Amniotic epithelial cell (primary cell): ENCODE results near the gene DENND2D.
A peak's percentile ranks its signal among the peaks of the same experiment; 100 is the strongest.

Source experiments
- DNase-seq: peaks from one replicate; pipeline ENCODE4 v3.0.0-alpha.2; 2010; ENCODE audit warnings: low read depth

DENND2D gene, protein sequence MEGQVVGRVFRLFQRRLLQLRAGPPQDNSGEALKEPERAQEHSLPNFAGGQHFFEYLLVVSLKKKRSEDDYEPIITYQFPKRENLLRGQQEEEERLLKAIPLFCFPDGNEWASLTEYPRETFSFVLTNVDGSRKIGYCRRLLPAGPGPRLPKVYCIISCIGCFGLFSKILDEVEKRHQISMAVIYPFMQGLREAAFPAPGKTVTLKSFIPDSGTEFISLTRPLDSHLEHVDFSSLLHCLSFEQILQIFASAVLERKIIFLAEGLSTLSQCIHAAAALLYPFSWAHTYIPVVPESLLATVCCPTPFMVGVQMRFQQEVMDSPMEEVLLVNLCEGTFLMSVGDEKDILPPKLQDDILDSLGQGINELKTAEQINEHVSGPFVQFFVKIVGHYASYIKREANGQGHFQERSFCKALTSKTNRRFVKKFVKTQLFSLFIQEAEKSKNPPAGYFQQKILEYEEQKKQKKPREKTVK

DNA sequence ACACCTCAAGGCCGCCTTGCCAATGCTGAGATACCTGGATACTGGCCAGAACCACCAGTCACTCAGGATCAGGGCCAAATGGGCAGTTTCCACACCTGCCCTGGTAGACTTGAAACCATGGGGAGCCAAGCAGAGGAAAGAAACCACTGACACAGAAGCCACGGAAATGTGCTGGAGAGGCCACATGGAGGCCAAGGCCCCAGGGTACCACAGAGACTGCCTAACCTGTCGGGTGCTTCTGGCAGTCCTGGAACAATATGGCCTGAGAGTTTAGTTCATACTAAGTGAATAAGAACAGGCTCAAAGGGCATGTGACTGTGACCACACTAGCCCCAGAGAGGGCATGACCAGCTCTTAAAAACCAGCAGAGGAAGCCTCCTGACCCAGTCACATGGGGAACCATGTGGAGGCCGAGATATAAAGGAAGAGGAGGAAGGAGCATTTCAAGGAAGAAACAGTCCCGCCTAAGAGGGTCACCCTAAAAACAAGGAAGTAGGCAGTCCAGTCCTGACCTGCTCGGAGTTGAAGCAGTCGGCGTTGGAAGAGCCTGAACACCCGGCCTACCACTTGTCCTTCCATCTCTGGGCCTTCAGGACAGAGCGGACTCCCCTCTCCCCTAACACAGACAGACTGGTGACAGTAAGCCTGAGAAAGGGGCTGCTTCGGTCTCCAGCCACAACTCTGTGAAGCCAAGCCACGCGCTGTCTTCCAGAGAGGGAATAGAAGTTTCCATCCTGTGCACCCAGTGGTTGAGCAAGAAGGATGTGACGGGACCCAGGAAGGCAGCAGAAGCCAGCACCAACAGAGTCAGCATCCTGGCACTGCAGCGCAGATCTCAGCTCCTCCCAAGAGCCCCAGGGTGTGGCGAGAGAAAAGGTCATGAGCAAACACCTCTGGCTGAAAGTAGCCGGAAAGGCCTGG is at the start of gene DENND2D:
Gene DENND2D (minus strand): TSS at position 766 of the 921 bp plus-strand sequence. CDS start 187 bp downstream, at position 579.
- DNase-seq, result no peak

DNA sequence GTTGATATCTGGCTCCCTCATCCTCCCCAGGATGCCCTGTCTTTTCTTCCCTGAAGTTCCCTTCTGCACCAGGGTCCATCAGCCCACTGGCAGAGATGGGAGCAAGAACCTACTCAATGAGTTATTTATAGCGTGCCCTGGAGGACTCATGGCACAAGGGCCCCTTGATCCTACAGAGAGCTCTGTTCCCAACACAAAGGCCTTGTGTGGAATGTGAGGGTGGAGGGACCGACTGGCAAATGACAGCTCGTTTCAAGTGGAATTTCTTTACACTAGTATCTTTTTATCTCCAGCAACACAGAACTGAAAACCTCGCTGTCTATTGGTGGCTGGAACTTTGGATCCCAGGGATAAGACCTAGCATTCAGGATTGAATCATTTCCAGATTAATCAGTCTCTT is 49.5 kb upstream of the DENND2D start:
- DNase-seq, result no peak

DNA sequence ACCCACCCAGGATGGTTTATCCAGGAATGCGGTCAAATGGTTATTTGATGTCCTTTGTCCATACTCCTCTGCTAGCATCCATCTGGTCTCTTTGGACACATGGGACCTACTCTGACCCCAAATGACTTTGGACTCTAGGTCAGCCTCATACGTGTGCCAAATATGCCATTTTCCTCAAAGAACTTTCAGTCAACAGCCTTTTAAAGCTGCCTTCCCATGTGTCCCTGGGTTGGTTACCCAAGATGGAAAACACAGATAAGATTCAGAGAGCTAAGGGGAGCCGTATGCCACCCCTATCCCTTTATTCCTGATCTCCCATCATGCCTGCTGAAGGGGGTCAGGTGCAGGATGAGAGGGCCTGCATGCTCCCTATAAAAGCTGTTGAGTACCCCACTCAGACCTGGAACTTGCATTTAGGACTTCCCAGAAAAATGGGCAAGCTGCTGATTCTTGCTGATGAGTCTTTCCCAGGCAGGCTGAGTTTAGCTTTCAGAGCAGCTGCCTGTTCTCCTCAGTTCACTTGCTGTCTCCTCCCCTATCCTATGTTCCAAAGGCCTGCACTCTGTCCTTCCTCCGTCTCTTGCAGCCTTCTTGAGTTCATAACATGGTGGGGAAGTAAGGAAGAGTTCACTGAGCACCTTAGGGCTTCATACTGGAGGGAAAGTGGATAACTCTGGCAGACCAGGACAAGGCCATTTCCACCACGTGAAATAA is 46.8 kb upstream of the DENND2D start:
- no peak for DNase-seq

DNA sequence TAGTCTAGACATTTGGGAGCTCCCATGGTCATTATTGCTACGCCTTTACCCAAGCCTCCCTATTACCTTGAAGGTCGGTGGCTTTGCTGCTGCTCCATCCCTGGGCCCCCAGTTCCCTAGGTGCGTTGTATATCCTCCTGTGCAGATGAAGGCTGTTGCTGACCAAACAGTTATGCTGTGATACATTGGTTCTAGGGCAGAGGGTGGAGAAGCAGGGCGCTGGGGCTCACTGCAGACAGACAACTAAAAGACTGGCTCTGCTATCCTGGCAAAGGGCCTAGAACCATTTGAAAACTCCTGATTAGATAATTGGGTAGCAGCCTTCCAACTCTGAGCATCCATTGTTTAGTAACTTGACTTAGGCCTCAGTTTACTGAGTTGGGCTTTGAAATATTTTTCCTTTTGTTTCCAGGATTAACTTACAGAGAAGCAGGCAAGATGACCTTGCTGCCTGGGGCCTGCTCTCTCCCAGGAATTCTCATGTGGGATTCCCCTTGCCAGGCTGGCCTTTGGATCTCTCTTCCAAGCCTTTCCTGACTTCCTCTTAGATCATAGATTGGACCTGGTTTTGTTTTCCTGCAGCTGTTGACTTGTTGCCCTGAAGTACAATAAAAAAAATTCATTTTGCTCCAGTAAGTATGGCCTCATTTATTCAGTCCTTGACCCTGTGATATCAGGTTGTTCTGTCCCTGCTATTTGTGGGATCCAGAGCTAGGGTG is 42.5 kb upstream of the DENND2D start:
- no peak for DNase-seq

DNA sequence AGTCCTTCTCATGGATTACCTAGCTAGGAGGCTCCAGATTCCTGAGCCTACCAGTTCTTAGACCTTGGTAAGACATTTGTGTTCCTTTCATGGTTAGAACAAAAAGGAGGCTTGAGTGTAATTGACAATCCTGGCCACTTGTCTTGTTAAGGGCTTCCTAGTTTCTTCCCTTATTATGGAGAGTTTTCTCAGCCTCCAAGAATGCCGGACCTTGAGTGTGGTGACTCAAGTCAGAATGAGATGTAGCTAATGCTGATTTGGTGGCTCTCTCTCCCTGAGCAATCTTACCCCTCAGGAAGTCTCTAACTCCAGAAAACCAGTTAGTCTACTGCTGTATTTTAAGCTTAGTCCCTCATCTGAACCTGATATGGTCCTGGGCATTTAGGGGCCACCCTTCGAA is 41.4 kb upstream of the DENND2D start:
- no peak for DNase-seq

DNA sequence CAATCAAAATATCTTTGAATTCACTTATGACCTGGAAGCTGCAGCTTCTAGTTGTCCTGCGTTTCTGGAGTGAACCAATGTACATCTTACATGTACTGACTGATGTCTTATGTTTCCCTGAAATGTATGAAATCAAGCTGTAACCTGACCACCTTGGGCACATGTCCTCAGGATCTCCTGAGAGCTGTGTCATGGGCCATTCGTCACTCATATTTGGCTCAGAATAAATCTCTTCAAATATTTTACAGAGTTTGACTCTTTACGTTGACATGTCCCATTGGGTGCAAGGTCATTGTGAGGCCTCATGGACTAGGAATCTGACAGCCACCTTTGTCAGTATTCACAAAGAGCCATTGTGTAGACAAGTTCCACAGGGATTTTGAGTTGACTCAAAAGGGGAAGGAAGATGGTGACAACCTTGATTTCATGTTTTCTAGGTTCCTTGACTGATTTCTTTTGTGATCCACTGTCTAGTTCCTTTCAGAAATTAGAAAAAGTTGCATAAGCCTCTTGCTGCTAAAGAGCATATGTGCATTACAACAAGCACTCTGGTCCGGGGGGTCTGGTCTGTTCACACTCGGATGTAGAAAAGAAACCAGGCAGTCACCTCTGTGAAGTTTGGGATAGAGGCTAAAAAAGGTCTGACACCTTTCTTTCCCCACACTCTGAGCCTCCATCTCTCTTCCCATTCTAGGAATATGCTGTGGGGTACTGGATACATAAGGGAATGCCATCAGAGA is 37.8 kb upstream of the DENND2D start:
- no peak for DNase-seq

DNA sequence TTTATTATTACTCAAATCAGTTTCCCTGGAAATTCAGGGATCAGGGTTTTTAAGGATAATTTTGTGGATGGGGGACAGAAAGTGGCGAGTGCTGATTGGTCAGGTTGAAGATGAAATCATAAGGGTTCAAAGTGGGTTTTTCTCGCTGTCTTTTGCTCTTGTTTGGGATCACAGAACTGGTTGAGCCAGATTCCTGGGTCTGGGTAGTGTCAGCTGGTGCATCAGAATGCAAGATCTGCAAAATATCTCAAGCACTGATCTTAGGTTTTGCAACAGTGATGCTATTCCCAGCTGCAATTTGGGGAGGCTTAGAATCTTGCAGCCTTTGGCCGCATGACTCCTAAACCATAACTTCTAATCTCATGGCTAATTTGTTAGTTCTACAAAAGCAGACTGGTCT is 36.4 kb upstream of the DENND2D start:
- DNase-seq, result peak; percentile 24

DNA sequence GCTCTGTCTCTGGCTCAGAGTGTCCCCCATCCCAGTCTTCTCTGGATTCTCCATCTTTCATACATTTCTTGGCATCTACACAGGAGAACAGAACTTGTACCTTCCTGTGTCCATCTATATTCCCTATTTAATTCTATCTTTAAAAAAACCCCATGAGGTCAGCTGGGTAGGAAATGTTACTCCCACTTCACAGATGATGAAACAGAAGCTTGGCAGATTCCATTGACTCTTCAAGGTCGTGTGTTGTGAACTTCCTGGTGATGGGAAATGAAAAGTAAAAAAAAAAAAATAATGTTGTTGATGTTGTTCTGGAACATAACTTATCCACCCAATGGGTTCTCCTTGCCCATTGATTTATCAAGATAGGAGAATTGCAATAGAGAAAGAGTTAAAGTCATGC is 35.9 kb upstream of the DENND2D start:
- DNase-seq, result peak; percentile 15

DNA sequence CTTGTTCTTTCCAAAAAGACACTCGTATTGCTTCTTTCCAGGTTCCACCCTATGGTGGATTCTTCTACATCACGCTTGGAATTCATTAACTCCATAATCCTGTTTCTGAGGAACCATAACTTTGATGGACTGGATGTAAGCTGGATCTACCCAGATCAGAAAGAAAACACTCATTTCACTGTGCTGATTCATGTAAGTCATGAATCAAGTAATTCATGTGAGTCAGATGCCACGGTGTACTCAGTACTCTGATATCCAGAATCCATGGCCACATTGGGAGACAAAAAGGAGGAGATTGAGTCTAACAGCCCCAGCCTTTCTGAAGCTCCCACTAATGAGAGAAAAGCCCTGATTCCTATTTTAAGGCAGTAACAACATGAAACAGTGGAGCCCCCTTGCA is 34.4 kb upstream of the DENND2D start:
- DNase-seq, result peak; percentile 48

DNA sequence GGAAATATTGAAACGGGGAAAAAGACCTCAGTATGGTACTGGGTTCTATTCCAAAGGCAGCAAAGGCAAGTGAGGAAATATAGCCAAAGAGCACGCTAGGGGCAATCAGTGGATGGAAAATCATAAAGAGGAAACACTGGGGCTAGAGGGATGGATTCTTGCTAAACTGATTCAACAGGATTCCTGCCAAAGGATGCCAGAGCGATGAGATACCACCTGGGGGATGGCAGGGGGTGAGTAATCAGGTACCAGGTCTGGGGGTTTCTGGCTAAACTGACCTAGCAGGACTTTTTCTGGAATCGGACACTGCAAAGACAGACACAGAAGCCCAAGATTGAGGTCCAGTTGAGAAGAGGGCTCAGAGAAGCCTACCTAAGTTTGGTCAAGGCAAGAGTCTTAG is 33.8 kb upstream of the DENND2D start:
- no peak for DNase-seq

DNA sequence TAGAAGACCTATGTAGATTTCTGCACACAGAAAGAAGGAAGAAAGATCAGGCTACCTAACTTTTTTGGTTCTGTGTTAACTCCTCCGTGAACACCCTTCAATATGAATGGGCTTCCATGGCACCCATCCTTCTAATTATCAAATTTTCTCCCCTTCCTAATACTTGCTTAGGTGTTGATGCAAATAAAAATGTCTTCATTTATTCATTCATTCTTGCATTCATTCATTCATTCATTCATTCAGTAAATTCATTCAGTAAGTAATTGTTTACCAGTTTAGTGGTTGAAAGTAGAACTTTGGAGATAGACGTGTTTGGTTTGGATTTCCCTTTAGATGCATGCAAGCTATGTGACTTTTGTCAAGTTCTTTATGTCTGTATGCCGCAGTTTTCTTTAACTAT is 31.7 kb upstream of the DENND2D start:
- no peak for DNase-seq

DNA sequence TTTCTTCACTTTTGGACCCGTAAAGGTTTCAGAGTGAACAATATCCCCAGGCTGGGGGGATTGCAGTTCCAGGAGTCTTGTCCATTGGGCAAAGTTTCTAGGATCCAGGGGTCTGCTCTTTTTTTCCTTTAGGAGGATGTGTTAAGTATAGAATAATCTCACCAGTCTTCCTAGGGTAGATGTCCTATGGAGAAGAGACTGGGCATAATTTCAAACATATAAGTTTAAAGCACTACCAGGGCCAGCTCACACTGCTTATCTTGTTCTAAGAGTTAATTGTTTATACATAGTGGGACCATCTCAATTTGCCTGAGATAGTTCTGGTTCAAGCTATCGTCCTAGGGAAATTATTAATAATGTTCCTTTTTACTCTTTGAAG is 28.3 kb upstream of the DENND2D start:
- DNase-seq, result no peak

DNA sequence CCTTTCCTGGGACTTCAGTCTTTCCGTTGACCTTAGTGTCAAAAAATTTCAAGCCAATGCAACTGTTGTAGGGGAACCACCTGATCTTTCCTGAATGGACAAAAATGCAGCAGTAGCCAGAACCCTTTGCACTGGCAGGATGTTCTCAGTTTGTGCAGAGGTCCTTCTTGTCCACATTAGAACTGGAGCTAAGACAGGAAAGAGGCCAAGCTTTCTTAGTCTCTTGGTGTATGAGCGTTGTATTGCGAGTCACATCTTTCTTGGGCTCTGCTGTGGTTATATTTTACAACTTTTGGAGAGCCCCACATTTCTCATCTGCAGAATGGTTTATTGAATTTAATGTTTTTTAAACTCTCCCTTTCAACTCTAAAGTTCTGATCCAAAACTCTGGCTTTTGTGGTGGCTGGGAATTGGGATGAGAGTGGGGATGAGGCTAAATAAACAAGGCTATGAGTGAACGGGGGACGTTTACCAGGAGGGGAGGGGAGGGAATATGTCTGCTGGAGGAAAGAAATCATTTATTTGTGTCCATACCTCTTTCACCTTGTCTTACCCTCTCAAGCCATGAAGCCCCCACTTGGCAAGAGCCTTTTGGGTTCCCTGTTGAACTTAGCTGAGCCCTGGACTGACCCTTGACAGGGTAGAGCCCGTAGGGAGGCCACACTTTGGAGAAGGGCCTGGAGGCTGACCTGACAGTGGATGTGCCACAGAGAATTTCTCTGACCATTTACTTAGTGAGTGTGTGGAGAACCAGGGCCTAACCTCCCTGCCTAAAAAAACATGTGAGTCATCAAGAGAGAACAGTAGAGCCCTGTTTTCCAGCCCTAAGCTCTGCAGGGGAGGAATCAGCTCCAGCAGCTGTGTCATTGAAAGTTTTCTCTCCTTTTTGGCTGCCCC is 27.7 kb upstream of the DENND2D start:
- peak; percentile 64 for DNase-seq

DNA sequence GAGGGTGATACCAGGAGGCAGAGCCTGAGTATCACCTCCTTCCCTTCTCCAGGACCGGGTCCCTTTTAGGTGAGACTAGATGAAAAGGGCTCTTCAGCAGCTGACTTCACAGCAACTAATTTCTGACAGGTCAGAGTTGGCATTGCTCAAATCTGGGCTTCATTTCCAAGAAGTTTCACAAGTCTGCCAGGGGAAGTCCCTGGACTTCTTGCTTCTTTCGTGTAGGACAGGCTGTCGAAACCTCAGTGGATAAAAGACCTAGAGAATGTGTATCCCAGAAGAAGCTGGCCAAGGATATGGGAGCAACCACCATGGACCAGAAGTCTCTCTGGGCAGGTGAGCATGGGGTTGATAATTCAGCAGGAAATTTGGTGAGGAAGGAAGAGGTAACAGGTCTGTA is 27.0 kb upstream of the DENND2D start, which contains the start of gene CHI3L2:
Gene CHI3L2 (plus strand): TSS at position 280 of the 400 bp plus-strand sequence. CDS start 17 bp downstream, at position 297.
- peak; percentile 51 for DNase-seq

DNA sequence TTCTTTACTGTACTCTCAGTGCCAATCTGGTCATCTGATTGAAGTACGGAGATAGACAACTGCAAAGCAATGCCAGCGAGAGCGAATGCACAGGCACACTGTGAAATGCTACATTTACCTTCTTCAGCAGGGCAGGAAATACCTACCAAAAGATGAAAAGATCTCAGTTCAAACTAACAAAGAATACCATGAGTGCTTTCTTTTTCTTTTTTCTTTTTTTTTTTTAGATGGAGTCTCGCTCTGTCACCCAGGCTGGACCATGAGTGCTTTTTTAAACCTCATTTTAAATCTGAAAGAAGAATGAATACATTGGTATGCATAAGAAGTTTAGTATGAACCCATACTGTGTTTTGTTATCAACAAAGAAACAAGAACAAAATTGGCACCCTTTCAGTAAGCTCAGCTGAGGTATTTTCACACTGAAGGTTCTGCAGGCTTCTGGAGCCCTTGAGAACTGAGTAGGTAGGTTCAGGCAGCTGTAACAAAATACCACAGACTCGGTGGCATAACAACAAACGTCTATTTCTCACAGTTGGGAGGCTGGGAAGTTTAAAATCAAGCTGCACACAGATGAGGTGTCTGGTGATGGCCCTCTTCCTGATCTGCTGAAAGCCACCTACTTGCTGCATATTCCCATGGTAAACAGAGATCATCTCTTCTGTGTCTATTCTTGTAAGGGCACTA is 25.4 kb upstream of the DENND2D start:
- no peak for DNase-seq

DNA sequence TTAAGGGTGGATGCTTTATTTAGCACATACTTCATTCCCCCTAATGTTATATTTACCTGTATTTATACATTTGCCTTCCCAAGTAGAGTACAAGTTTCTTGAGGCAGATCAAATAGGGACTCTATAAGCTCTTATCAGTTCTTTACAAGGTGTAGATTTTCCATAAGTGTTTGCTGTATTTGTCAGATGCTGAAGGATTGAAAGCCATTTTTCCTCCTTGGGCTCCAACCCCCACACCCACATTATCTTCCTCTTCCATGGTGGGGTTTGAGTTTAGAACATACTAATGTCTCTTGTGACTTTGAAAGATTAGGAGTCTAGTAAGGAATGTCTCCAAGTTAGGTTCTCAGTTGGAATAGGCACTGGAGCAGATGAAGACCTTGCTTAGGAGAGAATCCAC is 24.6 kb upstream of the DENND2D start:
- DNase-seq, result no peak

DNA sequence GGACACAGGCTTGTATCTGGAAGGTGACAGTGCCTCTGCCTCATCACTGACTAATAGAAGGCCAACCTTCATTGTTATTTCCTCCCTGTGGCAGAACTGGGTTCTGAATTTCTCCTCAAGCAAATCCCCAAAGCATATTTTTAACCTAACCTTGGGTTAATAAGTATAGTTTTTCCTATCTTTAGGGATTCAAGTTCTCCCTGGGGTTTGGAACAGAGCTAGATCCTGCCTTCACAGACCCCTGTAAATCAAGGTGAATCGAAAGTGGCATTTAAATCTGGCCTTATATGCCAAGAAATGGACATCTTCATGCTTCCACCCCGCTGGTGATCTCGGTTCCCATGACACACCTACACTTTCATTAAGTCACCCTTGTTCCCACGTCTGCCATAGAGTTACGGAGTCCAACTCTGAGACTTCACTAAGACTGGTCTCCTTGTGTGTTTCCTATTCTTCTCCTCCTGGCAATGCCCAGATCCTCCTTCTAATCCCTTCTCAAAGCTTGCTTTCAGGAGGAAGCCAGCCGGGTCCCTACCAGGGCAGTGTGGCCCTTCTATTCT is 22.8 kb upstream of the DENND2D start:
- DNase-seq, result no peak

DNA sequence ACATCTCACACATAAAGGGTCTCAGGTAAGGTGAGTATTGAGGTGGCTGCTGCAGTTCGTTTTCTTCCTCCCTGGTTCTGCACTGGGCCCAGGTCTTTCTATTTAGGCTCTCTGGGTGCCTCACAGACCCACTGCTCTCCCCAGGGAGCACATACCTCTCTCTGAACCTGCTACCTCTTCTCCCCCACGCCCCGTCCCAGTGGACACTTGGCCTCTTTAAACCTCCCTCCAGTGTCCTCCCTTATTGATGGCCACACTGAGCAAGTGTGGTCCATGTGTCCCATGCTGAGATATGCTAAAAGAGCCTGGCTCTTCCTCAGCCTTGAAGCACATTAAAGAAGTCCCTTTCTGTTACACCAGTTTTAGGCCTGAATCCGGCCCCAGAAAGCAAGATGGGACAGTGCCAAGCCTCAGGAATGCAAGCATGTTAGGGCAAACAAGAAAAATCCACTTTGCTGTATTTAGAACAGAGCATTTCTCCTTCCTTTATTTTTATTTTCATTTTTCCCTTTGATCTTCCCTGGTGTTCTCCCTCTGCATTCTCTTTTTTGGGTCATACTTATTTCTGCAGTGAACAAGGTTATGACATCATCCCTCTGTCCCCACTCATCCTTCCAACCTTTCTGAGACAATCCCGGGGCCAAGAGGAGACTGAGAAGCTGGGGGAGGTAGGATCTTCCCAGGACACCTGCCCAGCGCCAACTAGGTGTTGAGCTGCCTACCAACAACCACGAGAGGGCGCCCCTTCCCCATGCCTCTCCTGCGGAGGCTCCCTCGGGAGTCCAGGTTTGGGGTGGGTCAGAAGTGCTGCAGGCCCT is 22.1 kb upstream of the DENND2D start:
- DNase-seq, result peak; percentile 27
